GM23338 (cell line): ENCODE measurements around the gene CNNM3. TPM values are rescaled to one million over a fixed set of nuclear protein-coding genes. Genes with fewer than 3 reads are reported as not detected.

ENCODE experiments used
- ATAC-seq: fragments of 200-7000 bp; cut with Tn5 transposase; 3 replicates; pipeline ENCODE4 v1.9.1; 2020
- DNase-seq: peaks from one replicate; pipeline ENCODE4 v3.0.0-alpha.2; 2015; ENCODE audit warnings: low spot score
- H2AFZ ChIP-seq: fragments of 200-600 bp; sonication (generic); 2 replicates; pipeline ENCODE4 v1.8.0; 2016; ENCODE audit warnings: antibody characterized with exemption, mild to moderate bottlenecking, moderate library complexity
- H3F3A ChIP-seq: fragments of 200-600 bp; sonication (generic); replicated peaks from 2 replicates; pipeline ENCODE4 v1.8.0; 2017; ENCODE audit warnings: antibody characterized with exemption, mixed run types, low read depth
- H3K27ac ChIP-seq: fragments of 200-600 bp; sonication (generic); 2 replicates; pipeline ENCODE4 v1.6.1; 2016; ENCODE audit warnings: low read depth
- H3K27me3 ChIP-seq: fragments of 200-600 bp; sonication (generic); 2 replicates; pipeline ENCODE4 v1.8.0; 2016; ENCODE audit warnings: mild to moderate bottlenecking, mixed run types, moderate library complexity; ENCODE audit not compliant: insufficient read depth
- H3K36me3 ChIP-seq: fragments of 200-600 bp; sonication (generic); 2 replicates; pipeline ENCODE4 v1.8.0; 2016; ENCODE audit warnings: mild to moderate bottlenecking; ENCODE audit not compliant: insufficient read depth
- H3K4me1 ChIP-seq: fragments of 200-600 bp; sonication (generic); 2 replicates; pipeline ENCODE4 v1.8.0; 2016; ENCODE audit warnings: mild to moderate bottlenecking, moderate library complexity; ENCODE audit not compliant: insufficient read depth
- H3K4me2 ChIP-seq: fragments of 200-600 bp; sonication (generic); 2 replicates; pipeline ENCODE4 v1.7.1; 2017; ENCODE audit warnings: mixed run types
- H3K4me3 ChIP-seq: fragments of 200-600 bp; sonication (generic); 2 replicates; pipeline ENCODE4 v1.6.1; 2016; ENCODE audit warnings: mixed run types
- H3K79me2 ChIP-seq: fragments of 200-600 bp; sonication (generic); replicated peaks from 2 replicates; pipeline ENCODE4 v1.8.0; 2017; ENCODE audit warnings: mild to moderate bottlenecking; ENCODE audit not compliant: insufficient read depth
- H3K9me2 ChIP-seq: fragments of 200-600 bp; sonication (generic); 2 replicates; pipeline ENCODE4 v1.8.0; 2017; ENCODE audit not compliant: insufficient read depth
- H4K20me1 ChIP-seq: fragments of 200-600 bp; sonication (generic); replicated peaks from 2 replicates; pipeline ENCODE4 v1.8.0; 2017; ENCODE audit warnings: mild to moderate bottlenecking; ENCODE audit not compliant: insufficient read depth
- H3K27ac Mint-ChIP-seq: 2 replicates; pipeline ENCODE4 v1.8.0; 2020; ENCODE audit warnings: inconsistent platforms, mild to moderate bottlenecking, moderate library complexity, mixed read lengths
- H3K27me3 Mint-ChIP-seq: 3 replicates; pipeline ENCODE4 v1.8.0; 2022; ENCODE audit warnings: low read depth, mild to moderate bottlenecking, moderate library complexity, mixed read lengths, inconsistent platforms; ENCODE audit not compliant: insufficient read depth, poor library complexity
- H3K36me3 Mint-ChIP-seq: 3 replicates; pipeline ENCODE4 v1.8.0; 2021; ENCODE audit warnings: low read depth, mild to moderate bottlenecking, inconsistent platforms, moderate library complexity, mixed read lengths
- H3K4me1 Mint-ChIP-seq: 3 replicates; pipeline ENCODE4 v1.8.0; 2020; ENCODE audit warnings: mild to moderate bottlenecking, inconsistent platforms, mixed read lengths
- H3K4me3 Mint-ChIP-seq: 3 replicates; pipeline ENCODE4 v1.8.0; 2021; ENCODE audit warnings: moderate library complexity, mild to moderate bottlenecking, inconsistent platforms, mixed read lengths
- H3K9me3 Mint-ChIP-seq: 3 replicates; pipeline ENCODE4 v1.8.0; 2020; ENCODE audit warnings: moderate library complexity, mild to moderate bottlenecking, inconsistent platforms, mixed read lengths
- CREB1 ChIP-seq: fragments of 250-450 bp; sonication (Bioruptor Pico); IDR thresholded peaks from 2 replicates; pipeline ENCODE4 v1.5.0; 2020; ENCODE audit warnings: low read depth, mild to moderate bottlenecking, moderate library complexity
- EZH2 ChIP-seq: fragments of 200-600 bp; sonication (generic); IDR thresholded peaks from one replicate; pipeline ENCODE4 v1.8.0; 2017; ENCODE audit warnings: antibody characterized with exemption, mild to moderate bottlenecking, low read depth; ENCODE audit not compliant: unreplicated experiment
- EZH2phosphoT487 ChIP-seq: fragments of 200-600 bp; sonication (generic); IDR thresholded peaks from one replicate; pipeline ENCODE4 v1.8.1; 2018; ENCODE audit warnings: antibody characterized with exemption; ENCODE audit not compliant: unreplicated experiment
- JUNB ChIP-seq: IDR thresholded peaks from one replicate; pipeline ENCODE4 v1.6.1; 2016; ENCODE audit warnings: antibody characterized with exemption; ENCODE audit not compliant: unreplicated experiment
- NANOG ChIP-seq: IDR thresholded peaks from 2 replicates; pipeline ENCODE4 v1.6.1; 2016; ENCODE audit warnings: antibody characterized with exemption, borderline replicate concordance
- POLR2AphosphoS5 ChIP-seq: IDR thresholded peaks from 2 replicates; pipeline ENCODE4 v1.6.1; 2016; ENCODE audit warnings: antibody characterized with exemption, low read depth
- STAT1 ChIP-seq: IDR thresholded peaks from one replicate; pipeline ENCODE4 v1.6.1; 2016; ENCODE audit warnings: antibody characterized with exemption; ENCODE audit not compliant: unreplicated experiment
- ZNF114 ChIP-seq: fragments of 250-450 bp; sonication (Bioruptor Pico); IDR thresholded peaks from 2 replicates; pipeline ENCODE4 v1.5.0; 2020; ENCODE audit warnings: mild to moderate bottlenecking, moderate library complexity
- ZNF331 ChIP-seq: fragments of 250-450 bp; sonication (Bioruptor Pico); IDR thresholded peaks from 2 replicates; pipeline ENCODE4 v1.5.0; 2020; ENCODE audit warnings: low read depth, mild to moderate bottlenecking, moderate library complexity
- polyA plus RNA-seq: library from polyadenylated mRNA; unstranded; fragments of >200 nt; fragmentation: Nextera tagmentation; extraction: Ambion mirVana; gene quantifications from 2 replicates; pipeline ENCODE4 v1.2.1, GENCODE V29; 2016
- total RNA-seq: library from RNA; depleted of rRNA; stranded (reverse); fragments of >200 nt; shearing (Covaris generic); gene quantifications from 2 replicates; pipeline ENCODE4 v1.2.3, GENCODE V29; 2014
- TF ChIP-seq, protein P1 (sequence below): IDR thresholded peaks from one replicate; pipeline ENCODE4 v1.6.1; 2018; ENCODE audit warnings: antibody characterized with exemption; ENCODE audit not compliant: unreplicated experiment
- TF ChIP-seq, protein P2 (sequence below): IDR thresholded peaks from 2 replicates; pipeline ENCODE4 v1.6.1; 2016; ENCODE audit warnings: antibody characterized with exemption
- TF ChIP-seq, protein P3 (sequence below): fragments of 250-450 bp; sonication (Bioruptor Pico); IDR thresholded peaks from 2 replicates; pipeline ENCODE4 v1.5.0; 2020; ENCODE audit warnings: mild to moderate bottlenecking, moderate library complexity
- TF ChIP-seq, protein P4 (sequence below), 2 experiments: fragments of 200-600 bp in 1 of 2; sonication (generic) in 1 of 2; conservative IDR thresholded peaks; 2 replicates each; pipeline versions ENCODE4 v1.5.1 to v1.6.1; 2016 to 2017; ENCODE audit warnings: antibody characterized with exemption in 2 of 2, low read depth in 2 of 2, mild to moderate bottlenecking in 2 of 2, moderate library complexity in 1 of 2

Gene CNNM3
- total and polyA plus RNA-seq, 2 experiments from 2014 or later: 5.3 to 25.7 TPM

GRCh38 chr2:96861074-96861473 lies 45.0 kb downstream of the CNNM3 start:
- TF ChIP-seq STAT1: no peak
- no peak for TF ChIP-seq CREB1 (CRISPR knock-in tag)
- no peak for TF ChIP-seq ZNF114 (CRISPR knock-in tag)
- TF ChIP-seq, protein P1, sequence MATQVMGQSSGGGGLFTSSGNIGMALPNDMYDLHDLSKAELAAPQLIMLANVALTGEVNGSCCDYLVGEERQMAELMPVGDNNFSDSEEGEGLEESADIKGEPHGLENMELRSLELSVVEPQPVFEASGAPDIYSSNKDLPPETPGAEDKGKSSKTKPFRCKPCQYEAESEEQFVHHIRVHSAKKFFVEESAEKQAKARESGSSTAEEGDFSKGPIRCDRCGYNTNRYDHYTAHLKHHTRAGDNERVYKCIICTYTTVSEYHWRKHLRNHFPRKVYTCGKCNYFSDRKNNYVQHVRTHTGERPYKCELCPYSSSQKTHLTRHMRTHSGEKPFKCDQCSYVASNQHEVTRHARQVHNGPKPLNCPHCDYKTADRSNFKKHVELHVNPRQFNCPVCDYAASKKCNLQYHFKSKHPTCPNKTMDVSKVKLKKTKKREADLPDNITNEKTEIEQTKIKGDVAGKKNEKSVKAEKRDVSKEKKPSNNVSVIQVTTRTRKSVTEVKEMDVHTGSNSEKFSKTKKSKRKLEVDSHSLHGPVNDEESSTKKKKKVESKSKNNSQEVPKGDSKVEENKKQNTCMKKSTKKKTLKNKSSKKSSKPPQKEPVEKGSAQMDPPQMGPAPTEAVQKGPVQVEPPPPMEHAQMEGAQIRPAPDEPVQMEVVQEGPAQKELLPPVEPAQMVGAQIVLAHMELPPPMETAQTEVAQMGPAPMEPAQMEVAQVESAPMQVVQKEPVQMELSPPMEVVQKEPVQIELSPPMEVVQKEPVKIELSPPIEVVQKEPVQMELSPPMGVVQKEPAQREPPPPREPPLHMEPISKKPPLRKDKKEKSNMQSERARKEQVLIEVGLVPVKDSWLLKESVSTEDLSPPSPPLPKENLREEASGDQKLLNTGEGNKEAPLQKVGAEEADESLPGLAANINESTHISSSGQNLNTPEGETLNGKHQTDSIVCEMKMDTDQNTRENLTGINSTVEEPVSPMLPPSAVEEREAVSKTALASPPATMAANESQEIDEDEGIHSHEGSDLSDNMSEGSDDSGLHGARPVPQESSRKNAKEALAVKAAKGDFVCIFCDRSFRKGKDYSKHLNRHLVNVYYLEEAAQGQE: no peak
- TF ChIP-seq, protein P2, sequence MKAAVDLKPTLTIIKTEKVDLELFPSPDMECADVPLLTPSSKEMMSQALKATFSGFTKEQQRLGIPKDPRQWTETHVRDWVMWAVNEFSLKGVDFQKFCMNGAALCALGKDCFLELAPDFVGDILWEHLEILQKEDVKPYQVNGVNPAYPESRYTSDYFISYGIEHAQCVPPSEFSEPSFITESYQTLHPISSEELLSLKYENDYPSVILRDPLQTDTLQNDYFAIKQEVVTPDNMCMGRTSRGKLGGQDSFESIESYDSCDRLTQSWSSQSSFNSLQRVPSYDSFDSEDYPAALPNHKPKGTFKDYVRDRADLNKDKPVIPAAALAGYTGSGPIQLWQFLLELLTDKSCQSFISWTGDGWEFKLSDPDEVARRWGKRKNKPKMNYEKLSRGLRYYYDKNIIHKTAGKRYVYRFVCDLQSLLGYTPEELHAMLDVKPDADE: no peak
- TF ChIP-seq NANOG: no peak
- TF ChIP-seq, protein P3, sequence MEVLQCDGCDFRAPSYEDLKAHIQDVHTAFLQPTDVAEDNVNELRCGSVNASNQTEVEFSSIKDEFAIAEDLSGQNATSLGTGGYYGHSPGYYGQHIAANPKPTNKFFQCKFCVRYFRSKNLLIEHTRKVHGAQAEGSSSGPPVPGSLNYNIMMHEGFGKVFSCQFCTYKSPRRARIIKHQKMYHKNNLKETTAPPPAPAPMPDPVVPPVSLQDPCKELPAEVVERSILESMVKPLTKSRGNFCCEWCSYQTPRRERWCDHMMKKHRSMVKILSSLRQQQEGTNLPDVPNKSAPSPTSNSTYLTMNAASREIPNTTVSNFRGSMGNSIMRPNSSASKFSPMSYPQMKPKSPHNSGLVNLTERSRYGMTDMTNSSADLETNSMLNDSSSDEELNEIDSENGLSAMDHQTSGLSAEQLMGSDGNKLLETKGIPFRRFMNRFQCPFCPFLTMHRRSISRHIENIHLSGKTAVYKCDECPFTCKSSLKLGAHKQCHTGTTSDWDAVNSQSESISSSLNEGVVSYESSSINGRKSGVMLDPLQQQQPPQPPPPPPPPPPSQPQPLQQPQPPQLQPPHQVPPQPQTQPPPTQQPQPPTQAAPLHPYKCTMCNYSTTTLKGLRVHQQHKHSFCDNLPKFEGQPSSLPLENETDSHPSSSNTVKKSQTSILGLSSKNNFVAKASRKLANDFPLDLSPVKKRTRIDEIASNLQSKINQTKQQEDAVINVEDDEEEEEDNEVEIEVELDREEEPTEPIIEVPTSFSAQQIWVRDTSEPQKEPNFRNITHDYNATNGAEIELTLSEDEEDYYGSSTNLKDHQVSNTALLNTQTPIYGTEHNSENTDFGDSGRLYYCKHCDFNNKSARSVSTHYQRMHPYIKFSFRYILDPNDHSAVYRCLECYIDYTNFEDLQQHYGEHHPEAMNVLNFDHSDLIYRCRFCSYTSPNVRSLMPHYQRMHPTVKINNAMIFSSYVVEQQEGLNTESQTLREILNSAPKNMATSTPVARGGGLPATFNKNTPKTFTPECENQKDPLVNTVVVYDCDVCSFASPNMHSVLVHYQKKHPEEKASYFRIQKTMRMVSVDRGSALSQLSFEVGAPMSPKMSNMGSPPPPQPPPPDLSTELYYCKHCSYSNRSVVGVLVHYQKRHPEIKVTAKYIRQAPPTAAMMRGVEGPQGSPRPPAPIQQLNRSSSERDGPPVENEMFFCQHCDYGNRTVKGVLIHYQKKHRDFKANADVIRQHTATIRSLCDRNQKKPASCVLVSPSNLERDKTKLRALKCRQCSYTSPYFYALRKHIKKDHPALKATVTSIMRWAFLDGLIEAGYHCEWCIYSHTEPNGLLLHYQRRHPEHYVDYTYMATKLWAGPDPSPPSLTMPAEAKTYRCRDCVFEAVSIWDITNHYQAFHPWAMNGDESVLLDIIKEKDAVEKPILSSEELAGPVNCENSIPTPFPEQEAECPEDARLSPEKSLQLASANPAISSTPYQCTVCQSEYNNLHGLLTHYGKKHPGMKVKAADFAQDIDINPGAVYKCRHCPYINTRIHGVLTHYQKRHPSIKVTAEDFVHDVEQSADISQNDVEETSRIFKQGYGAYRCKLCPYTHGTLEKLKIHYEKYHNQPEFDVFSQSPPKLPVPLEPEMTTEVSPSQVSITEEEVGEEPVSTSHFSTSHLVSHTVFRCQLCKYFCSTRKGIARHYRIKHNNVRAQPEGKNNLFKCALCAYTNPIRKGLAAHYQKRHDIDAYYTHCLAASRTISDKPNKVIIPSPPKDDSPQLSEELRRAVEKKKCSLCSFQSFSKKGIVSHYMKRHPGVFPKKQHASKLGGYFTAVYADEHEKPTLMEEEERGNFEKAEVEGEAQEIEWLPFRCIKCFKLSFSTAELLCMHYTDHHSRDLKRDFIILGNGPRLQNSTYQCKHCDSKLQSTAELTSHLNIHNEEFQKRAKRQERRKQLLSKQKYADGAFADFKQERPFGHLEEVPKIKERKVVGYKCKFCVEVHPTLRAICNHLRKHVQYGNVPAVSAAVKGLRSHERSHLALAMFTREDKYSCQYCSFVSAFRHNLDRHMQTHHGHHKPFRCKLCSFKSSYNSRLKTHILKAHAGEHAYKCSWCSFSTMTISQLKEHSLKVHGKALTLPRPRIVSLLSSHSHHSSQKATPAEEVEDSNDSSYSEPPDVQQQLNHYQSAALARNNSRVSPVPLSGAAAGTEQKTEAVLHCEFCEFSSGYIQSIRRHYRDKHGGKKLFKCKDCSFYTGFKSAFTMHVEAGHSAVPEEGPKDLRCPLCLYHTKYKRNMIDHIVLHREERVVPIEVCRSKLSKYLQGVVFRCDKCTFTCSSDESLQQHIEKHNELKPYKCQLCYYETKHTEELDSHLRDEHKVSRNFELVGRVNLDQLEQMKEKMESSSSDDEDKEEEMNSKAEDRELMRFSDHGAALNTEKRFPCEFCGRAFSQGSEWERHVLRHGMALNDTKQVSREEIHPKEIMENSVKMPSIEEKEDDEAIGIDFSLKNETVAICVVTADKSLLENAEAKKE (CRISPR knock-in tag): no peak
- no peak for TF ChIP-seq JUNB
- TF ChIP-seq ZNF331 (CRISPR knock-in tag): no peak
- TF ChIP-seq, protein P4, sequence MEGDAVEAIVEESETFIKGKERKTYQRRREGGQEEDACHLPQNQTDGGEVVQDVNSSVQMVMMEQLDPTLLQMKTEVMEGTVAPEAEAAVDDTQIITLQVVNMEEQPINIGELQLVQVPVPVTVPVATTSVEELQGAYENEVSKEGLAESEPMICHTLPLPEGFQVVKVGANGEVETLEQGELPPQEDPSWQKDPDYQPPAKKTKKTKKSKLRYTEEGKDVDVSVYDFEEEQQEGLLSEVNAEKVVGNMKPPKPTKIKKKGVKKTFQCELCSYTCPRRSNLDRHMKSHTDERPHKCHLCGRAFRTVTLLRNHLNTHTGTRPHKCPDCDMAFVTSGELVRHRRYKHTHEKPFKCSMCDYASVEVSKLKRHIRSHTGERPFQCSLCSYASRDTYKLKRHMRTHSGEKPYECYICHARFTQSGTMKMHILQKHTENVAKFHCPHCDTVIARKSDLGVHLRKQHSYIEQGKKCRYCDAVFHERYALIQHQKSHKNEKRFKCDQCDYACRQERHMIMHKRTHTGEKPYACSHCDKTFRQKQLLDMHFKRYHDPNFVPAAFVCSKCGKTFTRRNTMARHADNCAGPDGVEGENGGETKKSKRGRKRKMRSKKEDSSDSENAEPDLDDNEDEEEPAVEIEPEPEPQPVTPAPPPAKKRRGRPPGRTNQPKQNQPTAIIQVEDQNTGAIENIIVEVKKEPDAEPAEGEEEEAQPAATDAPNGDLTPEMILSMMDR (conservative IDR thresholded peaks at IDR 0.05; ENCODE audit: low read depth in 2 of 2): no peak
- no peak for TF ChIP-seq EZH2
- no peak for TF ChIP-seq POLR2AphosphoS5
- TF ChIP-seq EZH2phosphoT487: no peak
- no peak overlapping the region for H3K27ac ChIP-seq
- H3K36me3 Mint-ChIP-seq: peaks cover 57% of the 10 kb centered on the region
- no peak overlapping the region for H2AFZ ChIP-seq
- no peak overlapping the region for H3K4me3 Mint-ChIP-seq
- H3K27me3 Mint-ChIP-seq: peaks cover 21% of the 10 kb centered on the region
- ATAC-seq (no peak), DNase-seq (no peak)
- H3K9me2 ChIP-seq: no peaks in the 10 kb centered on the region
- H3K4me2 ChIP-seq: no peak overlapping the region
- no peaks in the 10 kb centered on the region for H3K27me3 ChIP-seq
- peaks cover 6% of the 10 kb centered on the region for H4K20me1 ChIP-seq
- H3K4me3 ChIP-seq: no peak overlapping the region
- peaks cover 17% of the 10 kb centered on the region for H3K79me2 ChIP-seq
- H3K9me3 Mint-ChIP-seq: no peaks in the 10 kb centered on the region; the same call in 2 of the 3 replicates
- H3K4me1 ChIP-seq: peaks cover 19% of the 10 kb centered on the region
- peaks cover 17% of the 10 kb centered on the region for H3F3A ChIP-seq
- H3K4me1 Mint-ChIP-seq: peaks cover 26% of the 10 kb centered on the region
- H3K36me3 ChIP-seq: peaks cover 30% of the 10 kb centered on the region; the same call in 1 of the 2 replicates
- H3K27ac Mint-ChIP-seq: no peak overlapping the region
